Lower lobe of right lung (tissue), 2 donors: ENCODE measurements around the gene IRF3. TPM values are rescaled to one million over a fixed set of nuclear protein-coding genes. Genes with fewer than 3 reads are reported as not detected.
"Not testable (repeated sequence)": the region's sequence is repeated elsewhere in the genome, so short reads cannot be mapped to it uniquely, and the experiment has no call there.

ENCODE experiments used
- ATAC-seq, 2 donors: fragments of 200-7000 bp; cut with Tn5 transposase; one replicate each; pipeline ENCODE4 v1.9.1; 2020 to 2022; ENCODE audit warnings: mild to moderate bottlenecking in 2 of 2, moderate library complexity in 2 of 2
- DNase-seq: peaks from one replicate; pipeline ENCODE4 v3.0.0-alpha.2; 2020
- H3K27ac ChIP-seq: fragments of 200-600 bp; one replicate; pipeline ENCODE4 v1.8.0; 2022
- H3K27me3 ChIP-seq: fragments of 200-600 bp; one replicate; pipeline ENCODE4 v1.8.0; 2022; ENCODE audit warnings: low read depth
- H3K36me3 ChIP-seq: fragments of 200-600 bp; one replicate; pipeline ENCODE4 v1.8.0; 2022; ENCODE audit warnings: mild to moderate bottlenecking
- H3K4me1 ChIP-seq: fragments of 200-600 bp; one replicate; pipeline ENCODE4 v1.8.0; 2022
- H3K4me3 ChIP-seq: fragments of 200-600 bp; one replicate; pipeline ENCODE4 v1.8.0; 2022; ENCODE audit warnings: mild to moderate bottlenecking
- H3K9me3 ChIP-seq: fragments of 200-600 bp; one replicate; pipeline ENCODE4 v1.8.0; 2022
- CTCF ChIP-seq: fragments of 200-600 bp; IDR thresholded peaks from one replicate; pipeline ENCODE4 v1.8.0; 2022; ENCODE audit warnings: antibody characterized with exemption, mild to moderate bottlenecking
- intact Hi-C: fragments of 100-400 bp; cut with DNase I; formaldehyde crosslinking; loops from one replicate; pipeline ENCODE4 v1.11.0; 2022
- total RNA-seq: library from RNA; stranded (reverse); fragmentation: NEBNext Ultra II Directional; extraction: Animal tissue kit (Norgen Biotek cat#: 25700); gene quantifications from one replicate; pipeline ENCODE4 v1.2.1, GENCODE V29; 2021
- donor health status: DM: no; HTN: yes; CAD: no; lungs with severe emphysema.

The IRF3 gene
- total RNA-seq, 1 donor from 2014 or later = 99.8 TPM

DNA sequence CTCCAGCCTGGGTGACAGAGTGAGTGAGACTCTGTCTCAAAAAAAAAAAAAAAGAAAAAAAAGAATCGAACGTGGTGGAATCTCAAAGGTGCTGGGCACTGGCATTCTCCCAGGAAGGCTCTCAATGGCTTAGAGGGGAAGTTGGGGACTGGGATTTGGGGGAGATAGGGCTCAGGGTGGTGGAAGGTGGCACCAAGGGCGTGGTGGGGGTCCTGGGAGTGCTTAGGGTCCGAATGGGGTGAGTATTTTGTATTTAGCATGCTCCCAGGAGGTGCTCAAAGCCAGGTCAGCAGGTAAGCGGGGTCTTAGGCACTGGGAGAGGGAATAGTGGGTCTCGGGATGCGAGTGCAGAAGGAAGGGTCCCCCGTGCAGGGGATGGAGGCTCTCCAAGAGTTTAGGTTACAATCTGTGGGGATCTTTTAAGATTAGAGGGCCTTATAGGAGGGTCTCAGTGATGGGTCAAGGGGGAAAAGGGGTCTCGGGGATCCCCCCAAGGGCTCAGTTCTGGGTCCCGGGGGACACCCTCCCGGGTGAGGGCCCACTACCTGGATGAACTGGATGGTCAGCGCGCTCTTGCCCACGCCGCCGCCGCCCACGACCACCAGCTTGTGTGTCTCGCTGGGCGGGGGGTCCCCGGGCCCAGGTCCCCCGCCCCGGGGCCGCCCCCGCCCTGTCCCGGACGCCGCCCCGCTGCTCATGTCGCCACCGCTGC lies 26.1 kb downstream of the IRF3 start:
- intact Hi-C loops = no loop called here
- TF ChIP-seq CTCF = no peak
- Histone ChIP-seq H3K27ac (peak overlapping the region; percentile 99), H3K27me3 (no peaks in the 10 kb centered on the region), H3K9me3 (no peaks in the 10 kb centered on the region), H3K36me3 (peaks cover 18% of the 10 kb centered on the region), H3K4me3 (peak overlapping the region; percentile 94), H3K4me1 (peaks cover 61% of the 10 kb centered on the region)
- DNase-seq (no peak), ATAC-seq (no peak)

GRCh38 chr19:49637821-49638738 lies 27.6 kb downstream of the IRF3 start:
- intact Hi-C loops = no loop called here

GRCh38 chr19:49636233-49636932 lies 29.3 kb downstream of the IRF3 start:
- H3K27me3 ChIP-seq = no peaks in the 10 kb centered on the region
- no peak for TF ChIP-seq CTCF
- intact Hi-C loops = no loop called here
- ATAC-seq = no peak
- no peak overlapping the region for H3K4me3 ChIP-seq
- peaks cover 18% of the 10 kb centered on the region for H3K36me3 ChIP-seq
- H3K9me3 ChIP-seq = no peaks in the 10 kb centered on the region
- H3K4me1 ChIP-seq = peaks cover 39% of the 10 kb centered on the region
- H3K27ac ChIP-seq = peak overlapping the region; percentile 65
- DNase-seq = no peak

More at GRCh38 chr19:49637821-49638738, 27.6 kb downstream of the IRF3 start:
- H3K36me3 ChIP-seq = peaks cover 18% of the 10 kb centered on the region
- peaks cover 46% of the 10 kb centered on the region for H3K4me1 ChIP-seq
- no peaks in the 10 kb centered on the region for H3K9me3 ChIP-seq
- no peak for TF ChIP-seq CTCF
- DNase-seq (peak; percentile 87), ATAC-seq (peak; percentile 0 to 20)
- no peaks in the 10 kb centered on the region for H3K27me3 ChIP-seq
- peak overlapping the region; percentile 99 for H3K27ac ChIP-seq
- peak overlapping the region; percentile 94 for H3K4me3 ChIP-seq

DNA sequence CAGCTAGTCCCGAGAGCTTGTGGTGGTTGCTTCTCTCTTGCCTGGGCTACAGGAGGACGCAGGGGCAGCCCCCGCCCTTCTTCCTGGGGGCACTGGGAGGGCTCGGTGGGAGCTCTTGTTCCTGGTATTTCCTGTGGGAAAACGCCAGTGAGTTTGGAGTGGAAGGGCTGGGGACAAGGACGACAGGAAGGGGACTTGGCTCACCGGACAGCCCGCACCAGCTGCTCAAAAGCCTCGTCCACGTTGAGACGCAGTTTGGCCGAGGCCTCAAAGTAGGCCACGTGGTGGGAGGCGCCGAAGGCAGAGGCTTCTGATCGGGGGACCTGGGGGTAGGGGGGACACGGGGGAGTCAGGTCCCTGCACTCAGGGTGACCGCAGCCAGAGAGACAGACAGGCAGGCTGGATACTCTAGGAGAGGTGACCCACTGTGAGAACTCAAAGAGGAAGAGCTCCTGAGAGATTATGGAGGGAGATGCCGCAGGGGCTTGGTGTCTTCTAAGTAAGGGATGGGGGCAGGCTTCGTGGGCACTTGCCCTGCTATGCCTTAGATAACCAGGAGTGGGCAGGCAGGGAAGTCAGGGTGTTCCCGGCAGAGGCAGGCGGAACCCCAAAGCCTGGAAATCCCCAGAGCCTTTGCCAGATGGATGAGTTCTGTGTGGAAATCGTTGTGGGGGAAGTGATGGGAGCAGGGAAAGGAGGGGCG lies 30.0 kb downstream of the IRF3 start:
- ATAC-seq (no peak), DNase-seq (no peak)
- Histone ChIP-seq H3K4me1 (peaks cover 38% of the 10 kb centered on the region), H3K27me3 (no peaks in the 10 kb centered on the region), H3K4me3 (no peak overlapping the region), H3K27ac (peak overlapping the region; percentile 65), H3K9me3 (no peaks in the 10 kb centered on the region), H3K36me3 (peaks cover 18% of the 10 kb centered on the region)
- intact Hi-C loops = no loop called here
- peak; percentile 13 for TF ChIP-seq CTCF

- H3K9me3 ChIP-seq, DNase-seq, H3K4me3 ChIP-seq, H3K27me3 ChIP-seq, intact Hi-C loops: not testable (repeated sequence)
- Histone ChIP-seq H3K36me3 (peaks cover 18% of the 10 kb centered on the region), H3K27ac (peak overlapping the region; percentile 8), H3K4me1 (peaks cover 29% of the 10 kb centered on the region)
- ATAC-seq = peak in 1 of 2 donors; percentile 5
Measured at GRCh38 chr19:49633273-49633672, 32.4 kb downstream of the IRF3 start.
